Colonic mucosa (tissue), 4 donors: ENCODE measurements around the gene U2AF2. TPM values are rescaled to one million over a fixed set of nuclear protein-coding genes. Genes with fewer than 3 reads are reported as not detected.

Experiments used
- DNase-seq: peaks from one replicate; pipeline ENCODE4 v3.0.0-alpha.2; 2020
- H3K27ac ChIP-seq: fragments of 200-600 bp; one replicate; pipeline ENCODE4 v1.8.0; 2021
- H3K27me3 ChIP-seq: fragments of 200-600 bp; one replicate; pipeline ENCODE4 v1.8.0; 2021
- H3K36me3 ChIP-seq: fragments of 200-600 bp; one replicate; pipeline ENCODE4 v1.8.0; 2021
- H3K4me1 ChIP-seq: fragments of 200-600 bp; one replicate; pipeline ENCODE4 v1.8.0; 2021; ENCODE audit warnings: mild to moderate bottlenecking
- H3K4me3 ChIP-seq: fragments of 200-600 bp; one replicate; pipeline ENCODE4 v1.8.0; 2021
- H3K9ac ChIP-seq, 2 donors: one replicate each; pipeline ENCODE4 v1.7.0; 2013; ENCODE audit warnings: control low read depth in 2 of 2, low read depth in 2 of 2, low read length in 2 of 2
- H3K9me3 ChIP-seq: fragments of 200-600 bp; one replicate; pipeline ENCODE4 v1.8.0; 2021
- intact Hi-C: fragments of 100-400 bp; cut with DNase I; formaldehyde crosslinking; loops from one replicate; pipeline ENCODE4 v1.14.1; 2022
- total RNA-seq, 2 donors: library from RNA; stranded (reverse); fragmentation: NEBNext Ultra II Directional in 1 of 2; extraction: Animal tissue kit (Norgen Biotek cat#: 25700) in 1 of 2; gene quantifications; one replicate each; pipeline ENCODE4 v1.2.1, GENCODE V29; 2021
- TF ChIP-seq, protein P1 (sequence below): fragments of 200-600 bp; IDR thresholded peaks from one replicate; pipeline ENCODE4 v1.8.0; 2022; ENCODE audit warnings: antibody characterized with exemption, mild to moderate bottlenecking
- donor health status: healthy.
- donor health status: DM: no; HTN: no; CAD: no.
- donor health status: DM: no; HTN: no; CAD: no.

The U2AF2 gene
- total RNA-seq, 2 donors from 2014 or later, result 146 to 289 TPM

- no peak overlapping the region for H3K27ac ChIP-seq
- no peaks in the 10 kb centered on the region for H3K27me3 ChIP-seq
- no peaks in the 10 kb centered on the region for H3K36me3 ChIP-seq
- TF ChIP-seq, protein P1, sequence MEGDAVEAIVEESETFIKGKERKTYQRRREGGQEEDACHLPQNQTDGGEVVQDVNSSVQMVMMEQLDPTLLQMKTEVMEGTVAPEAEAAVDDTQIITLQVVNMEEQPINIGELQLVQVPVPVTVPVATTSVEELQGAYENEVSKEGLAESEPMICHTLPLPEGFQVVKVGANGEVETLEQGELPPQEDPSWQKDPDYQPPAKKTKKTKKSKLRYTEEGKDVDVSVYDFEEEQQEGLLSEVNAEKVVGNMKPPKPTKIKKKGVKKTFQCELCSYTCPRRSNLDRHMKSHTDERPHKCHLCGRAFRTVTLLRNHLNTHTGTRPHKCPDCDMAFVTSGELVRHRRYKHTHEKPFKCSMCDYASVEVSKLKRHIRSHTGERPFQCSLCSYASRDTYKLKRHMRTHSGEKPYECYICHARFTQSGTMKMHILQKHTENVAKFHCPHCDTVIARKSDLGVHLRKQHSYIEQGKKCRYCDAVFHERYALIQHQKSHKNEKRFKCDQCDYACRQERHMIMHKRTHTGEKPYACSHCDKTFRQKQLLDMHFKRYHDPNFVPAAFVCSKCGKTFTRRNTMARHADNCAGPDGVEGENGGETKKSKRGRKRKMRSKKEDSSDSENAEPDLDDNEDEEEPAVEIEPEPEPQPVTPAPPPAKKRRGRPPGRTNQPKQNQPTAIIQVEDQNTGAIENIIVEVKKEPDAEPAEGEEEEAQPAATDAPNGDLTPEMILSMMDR, result no peak
- DNase-seq, result no peak
- H3K9me3 ChIP-seq, result no peaks in the 10 kb centered on the region
- H3K9ac ChIP-seq, result no peak overlapping the region
- no peak overlapping the region for H3K4me3 ChIP-seq
- peaks cover 4% of the 10 kb centered on the region for H3K4me1 ChIP-seq
- intact Hi-C loops, result no loop called here
Observed at GRCh38 chr19:55622242-55622969, 32.4 kb upstream of the U2AF2 start.

DNA sequence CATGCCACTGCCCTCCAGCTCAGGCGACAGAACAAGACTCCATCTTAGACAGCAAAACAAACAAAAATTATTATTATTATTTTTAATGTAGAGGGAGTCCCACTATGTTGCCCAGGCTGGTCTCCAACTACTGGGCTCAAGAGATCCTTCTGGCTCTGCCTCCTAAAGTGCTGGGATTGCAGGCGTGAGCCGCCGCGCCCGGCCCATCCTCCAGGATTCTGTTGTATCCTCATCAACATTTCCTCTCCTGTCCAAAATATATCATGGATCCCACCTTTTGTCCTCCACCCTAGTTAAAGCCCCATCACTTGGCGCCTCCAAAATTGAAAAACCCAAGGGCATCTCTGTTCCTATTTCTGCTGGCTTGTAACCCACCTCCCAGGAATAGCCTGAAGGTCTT lies 31.7 kb upstream of the U2AF2 start:
- TF ChIP-seq, protein P1, result no peak
- no peak for DNase-seq
- H3K36me3 ChIP-seq, result no peaks in the 10 kb centered on the region
- H3K4me1 ChIP-seq, result peaks cover 4% of the 10 kb centered on the region
- H3K27me3 ChIP-seq, result no peaks in the 10 kb centered on the region
- H3K9ac ChIP-seq, result no peak overlapping the region
- no peaks in the 10 kb centered on the region for H3K9me3 ChIP-seq
- no peak overlapping the region for H3K4me3 ChIP-seq
- H3K27ac ChIP-seq, result no peak overlapping the region
- intact Hi-C loops, result no loop called here

DNA sequence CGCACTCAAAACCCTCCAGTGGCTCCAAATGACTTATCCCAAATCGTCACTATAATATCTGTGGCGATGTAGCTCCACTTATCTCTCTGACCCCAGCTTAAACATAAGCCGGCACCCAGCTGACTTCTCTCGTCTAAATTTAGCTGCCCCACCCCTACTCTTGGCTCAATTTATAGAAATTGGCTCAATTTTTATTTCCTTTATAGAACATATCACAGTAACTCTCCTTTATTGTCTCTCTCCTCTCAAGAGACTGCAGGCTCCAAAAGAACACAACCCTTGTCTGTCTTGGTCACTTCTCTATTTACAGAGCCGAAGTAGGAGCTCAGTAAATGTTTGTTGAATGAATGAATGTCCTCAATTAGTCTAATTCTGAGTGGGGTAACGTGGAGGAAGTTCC lies 31.3 kb upstream of the U2AF2 start:
- Histone ChIP-seq H3K36me3 (no peaks in the 10 kb centered on the region), H3K9me3 (no peaks in the 10 kb centered on the region), H3K4me3 (no peak overlapping the region), H3K27ac (no peak overlapping the region), H3K9ac (no peak overlapping the region), H3K4me1 (peaks cover 4% of the 10 kb centered on the region), H3K27me3 (no peaks in the 10 kb centered on the region)
- intact Hi-C loops, result no loop called here
- TF ChIP-seq, protein P1, result no peak
- no peak for DNase-seq

GRCh38 chr19:55624109-55625003 lies 30.5 kb upstream of the U2AF2 start, which contains the start of gene ZNF784:
TSS of gene ZNF784 (minus strand) at chr19:55624566. CDS start at chr19:55624561, 5 bp downstream.
- Histone ChIP-seq H3K9ac (peak within 1 kb of the TSS; percentile 16 to 47), H3K4me3 (peak within 1 kb of the TSS; percentile 39)

GRCh38 chr19:55625004-55625326 lies 29.9 kb upstream of the U2AF2 start:
- Histone ChIP-seq H3K4me1 (peaks cover 4% of the 10 kb centered on the region), H3K27me3 (no peaks in the 10 kb centered on the region), H3K27ac (peak overlapping the region; percentile 83), H3K9me3 (no peaks in the 10 kb centered on the region), H3K36me3 (no peaks in the 10 kb centered on the region), H3K9ac (peak overlapping the region in 1 of 2 donors; percentile 47), H3K4me3 (peak overlapping the region; percentile 39)
- intact Hi-C loops, result no loop called here
- TF ChIP-seq, protein P1, result no peak
- no peak for DNase-seq

More at GRCh38 chr19:55624109-55625003, 30.5 kb upstream of the U2AF2 start, which contains the start of gene ZNF784:
- intact Hi-C loops, result no loop called here
- Histone ChIP-seq H3K9me3 (no peaks in the 10 kb centered on the region), H3K36me3 (no peaks in the 10 kb centered on the region), H3K27ac (peak within 1 kb of the TSS; percentile 83), H3K4me1 (peaks cover 4% of the 10 kb centered on the region), H3K27me3 (no peaks in the 10 kb centered on the region)
- TF ChIP-seq, protein P1, result no peak
- DNase-seq, result peak; percentile 92
